ENCODE data around the gene ADGRG2.

- TF ChIP-seq POLR2AphosphoS5 (IDR thresholded peaks at IDR 0.05) (no peak), POLR2A (IDR thresholded peaks at IDR 0.05) (no peak)
These were observed 24.6 kb downstream of the ADGRG2 start for GRCh38 chrX:19097553-19098283.
